ENCODE results near the gene GCNA. TPM values are rescaled to one million over a fixed set of nuclear protein-coding genes. Genes with fewer than 3 reads are reported as not detected.

The GCNA gene
- total RNA-seq, 1 experiment from 2014 or later, result 2.9 TPM

GRCh38 chrX:71629467-71629866 is 51.2 kb downstream of the GCNA start:
- Histone ChIP-seq H3K4me2 (ENCODE audit: low read length) (no peak overlapping the region), H3K9me3 (ENCODE audit: low read length) (no peaks in the 10 kb centered on the region), H3K79me2 (ENCODE audit: low read length) (no peaks in the 10 kb centered on the region), H3K4me3 (ENCODE audit: low read length) (no peak overlapping the region), H3K4me1 (ENCODE audit: insufficient read depth, low read length) (no peaks in the 10 kb centered on the region), H2AFZ (ENCODE audit: low read length) (no peak overlapping the region), H4K20me1 (ENCODE audit: low read length) (no peaks in the 10 kb centered on the region), H3K9ac (ENCODE audit: low read length) (no peak overlapping the region), H3K27me3 (ENCODE audit: low read length) (no peaks in the 10 kb centered on the region), H3K36me3 (ENCODE audit: low read depth, low read length) (no peaks in the 10 kb centered on the region), H3K27ac (ENCODE audit: low read length) (no peak overlapping the region), H3F3A (ENCODE audit: low read length, unreplicated experiment) (no peaks in the 10 kb centered on the region), H3K9me2 (replicated peaks; ENCODE audit: low read length) (no peaks in the 10 kb centered on the region)
- no TSS peak for BruUV-seq (replicated peaks)
- DNase-seq (no peak), ATAC-seq (no peak)
- POLR2A ChIA-PET (ENCODE audit: unreplicated experiment), result no interaction called here
- intact Hi-C loops (cut with micrococcal nuclease), result no loop called here
- TF ChIP-seq CTCF (conservative IDR thresholded peaks at IDR 0.05; ENCODE audit: low read depth, low read length), result no peak
- no peak for TF ChIP-seq EZH2 (IDR thresholded peaks at IDR 0.05; ENCODE audit: low read length, unreplicated experiment)
- no peak for TF ChIP-seq EZH2phosphoT487 (IDR thresholded peaks at IDR 0.05; ENCODE audit: borderline replicate concordance, low read length)
- CTCF ChIA-PET, result no interaction called here

- no TSS peak for BruUV-seq (replicated peaks)
Measured at GRCh38 chrX:71632923-71633657, 54.9 kb downstream of the GCNA start.

More at GRCh38 chrX:71632923-71633657, 54.9 kb downstream of the GCNA start:
- TF ChIP-seq EZH2phosphoT487 (IDR thresholded peaks at IDR 0.05; ENCODE audit: borderline replicate concordance, low read length) (no peak), EZH2 (IDR thresholded peaks at IDR 0.05; ENCODE audit: low read length, unreplicated experiment) (no peak), CTCF (conservative IDR thresholded peaks at IDR 0.05; ENCODE audit: low read depth, low read length) (no peak)
- POLR2A ChIA-PET (ENCODE audit: unreplicated experiment), result no interaction called here
- ATAC-seq (no peak), DNase-seq (no peak)
- Histone ChIP-seq H3K27ac (ENCODE audit: low read length) (no peak overlapping the region), H3K4me1 (ENCODE audit: insufficient read depth, low read length) (peaks cover 16% of the 10 kb centered on the region; the same call in 1 of the 2 replicates), H3F3A (ENCODE audit: low read length, unreplicated experiment) (no peaks in the 10 kb centered on the region), H3K4me2 (ENCODE audit: low read length) (no peak overlapping the region), H3K27me3 (ENCODE audit: low read length) (no peaks in the 10 kb centered on the region), H3K9ac (ENCODE audit: low read length) (no peak overlapping the region), H3K9me2 (replicated peaks; ENCODE audit: low read length) (no peaks in the 10 kb centered on the region), H2AFZ (ENCODE audit: low read length) (no peak overlapping the region), H3K4me3 (ENCODE audit: low read length) (no peak overlapping the region), H3K79me2 (ENCODE audit: low read length) (no peaks in the 10 kb centered on the region), H3K36me3 (ENCODE audit: low read depth, low read length) (no peaks in the 10 kb centered on the region), H4K20me1 (ENCODE audit: low read length) (no peaks in the 10 kb centered on the region), H3K9me3 (ENCODE audit: low read length) (no peaks in the 10 kb centered on the region)
- intact Hi-C loops (cut with micrococcal nuclease), result no loop called here
- CTCF ChIA-PET, result no interaction called here

Data from PC-3 (cell line).